HCT116 (cell line): ENCODE data around the gene PRKCA. TPM values are rescaled to one million over a fixed set of nuclear protein-coding genes. Genes with fewer than 3 reads are reported as not detected.

ENCODE experiments used
- ATAC-seq: fragments of 200-7000 bp; cut with Tn5 transposase; 2 replicates; pipeline ENCODE4 v1.9.1; 2020; ENCODE audit warnings: mild to moderate bottlenecking, moderate library complexity
- BruUV-seq: library from RNA; stranded (reverse); fragments of 400-500 nt; replicated peaks from 2 replicates; lab custom pipeline; 2021; lab: Mats Ljungman, UMichigan
- CTCF ChIA-PET: fragments of 300-600 bp; sonication (Branson Sonifier 250); formaldehyde crosslinking; loops from one replicate; lab custom pipeline; 2021; ENCODE audit warnings: antibody characterized with exemption; lab: Charles Lee
- POLR2A ChIA-PET: fragments of 300-600, 350-600 bp; sonication (Branson Sonifier 250); formaldehyde crosslinking; loops from one replicate; lab custom pipeline; 2021; ENCODE audit warnings: antibody characterized with exemption; lab: Charles Lee
- RAD21 ChIA-PET, 2 experiments: fragments of 300-600 bp; sonication (Branson Sonifier 250); formaldehyde crosslinking; loops; one replicate each; lab custom pipeline; 2023; ENCODE audit warnings: low total read pairs in 2 of 2; ENCODE audit not compliant: uncharacterized antibody in 2 of 2, unreplicated experiment in 2 of 2, low non-redundant PET in 1 of 2; lab: Charles Lee
- DNase-seq: peaks from one replicate; pipeline ENCODE4 v3.0.0-alpha.2; 2010; ENCODE audit warnings: low read depth, low spot score
- H2AFZ ChIP-seq: fragments of 200-600 bp; shearing (Covaris generic), sonication (generic); 2 replicates; pipeline ENCODE4 v1.6.1; 2017; ENCODE audit warnings: low read depth, mixed run types, mixed read lengths, antibody characterized with exemption, low read length; ENCODE audit not compliant: poor library complexity, severe bottlenecking
- H3K27ac ChIP-seq: 2 replicates; pipeline ENCODE4 v1.5.1; 2012; ENCODE audit warnings: low read depth, low read length
- H3K27me3 ChIP-seq: fragments of 200-600 bp; sonication (generic); 2 replicates; pipeline ENCODE4 v1.6.1; 2016; ENCODE audit warnings: mixed run types, low read length, mixed read lengths; ENCODE audit not compliant: insufficient read depth
- H3K36me3 ChIP-seq, 2 experiments: fragments of 200-500 bp in 1 of 2; fragments of 200-600 bp in 1 of 2; sonication (Bioruptor generic) in 1 of 2; sonication (generic) in 1 of 2; 2 replicates each; pipeline versions ENCODE4 v1.5.1 to v1.6.1; 2014 to 2016; ENCODE audit warnings: low read length in 2 of 2, inconsistent platforms in 1 of 2, mixed read lengths in 1 of 2, mixed run types in 1 of 2; ENCODE audit not compliant: insufficient read depth in 2 of 2, control insufficient read depth in 1 of 2
- H3K4me1 ChIP-seq, 2 experiments: fragments of 200-600 bp in 1 of 2; sonication (generic) in 1 of 2; 2 replicates each; pipeline versions ENCODE4 v1.5.1 to v1.6.1; 2012 to 2017; ENCODE audit warnings: low read length in 2 of 2, inconsistent platforms in 1 of 2, mild to moderate bottlenecking in 1 of 2, mixed read lengths in 1 of 2, mixed run types in 1 of 2, moderate library complexity in 1 of 2; ENCODE audit not compliant: insufficient read depth in 2 of 2, control insufficient read depth in 1 of 2
- H3K4me2 ChIP-seq: fragments of 200-600 bp; sonication (generic); 2 replicates; pipeline ENCODE4 v1.6.1; 2017; ENCODE audit warnings: mixed run types, low read length, mixed read lengths
- H3K4me3 ChIP-seq, 2 experiments: fragments of 200-600 bp in 1 of 2; sonication (generic) in 1 of 2; replicated peaks in 1 of 2; 2 replicates each; pipeline ENCODE4 v1.5.1; 2011 to 2016; ENCODE audit warnings: low read length in 2 of 2, control low read depth in 1 of 2, low read depth in 1 of 2, mild to moderate bottlenecking in 1 of 2, mixed read lengths in 1 of 2, mixed run types in 1 of 2
- H3K79me2 ChIP-seq: fragments of 200-600 bp; sonication (generic); 2 replicates; pipeline ENCODE4 v1.6.1; 2017; ENCODE audit warnings: mild to moderate bottlenecking, mixed run types, low read length, moderate library complexity, mixed read lengths; ENCODE audit not compliant: insufficient read depth
- H3K9ac ChIP-seq: fragments of 200-600 bp; sonication (generic); 2 replicates; pipeline ENCODE4 v1.6.1; 2016; ENCODE audit warnings: low read length, mixed read lengths
- H3K9me2 ChIP-seq: fragments of 200-600 bp; sonication (generic), shearing (Covaris generic); 2 replicates; pipeline ENCODE4 v1.6.1; 2017; ENCODE audit warnings: mixed run types, mild to moderate bottlenecking, moderate library complexity; ENCODE audit not compliant: insufficient read depth
- H3K9me3 ChIP-seq, 2 experiments: fragments of 200-500 bp in 1 of 2; fragments of 200-600 bp in 1 of 2; sonication (Bioruptor generic) in 1 of 2; sonication (generic) in 1 of 2; 2 replicates each; pipeline ENCODE4 v1.6.1; 2014 to 2017; ENCODE audit warnings: low read length in 2 of 2, mixed read lengths in 2 of 2, inconsistent platforms in 1 of 2, low read depth in 1 of 2, mild to moderate bottlenecking in 1 of 2, mixed run types in 1 of 2, moderate library complexity in 1 of 2; ENCODE audit not compliant: control insufficient read depth in 1 of 2, insufficient read depth in 1 of 2
- H4K20me1 ChIP-seq: fragments of 200-600 bp; sonication (generic), shearing (Covaris generic); 2 replicates; pipeline ENCODE4 v1.6.1; 2017; ENCODE audit warnings: mixed run types, mild to moderate bottlenecking, moderate library complexity; ENCODE audit not compliant: insufficient read depth
- CBX3 ChIP-seq: IDR thresholded peaks from 2 replicates; pipeline ENCODE4 v1.6.1; 2012; ENCODE audit warnings: low read depth
- CEBPB ChIP-seq: IDR thresholded peaks from 2 replicates; pipeline ENCODE4 v1.6.1; 2012; ENCODE audit warnings: low read depth
- EGR1 ChIP-seq: IDR thresholded peaks from 2 replicates; pipeline ENCODE4 v1.6.1; 2012; ENCODE audit warnings: low read depth
- ELF1 ChIP-seq: IDR thresholded peaks from 2 replicates; pipeline ENCODE4 v1.6.1; 2012; ENCODE audit warnings: low read depth, borderline replicate concordance
- EZH2 ChIP-seq: fragments of 200-600 bp; sonication (generic); IDR thresholded peaks from 2 replicates; pipeline ENCODE4 v1.6.1; 2017; ENCODE audit warnings: antibody characterized with exemption, mixed run types
- EZH2phosphoT487 ChIP-seq: fragments of 200-600 bp; IDR thresholded peaks from 2 replicates; pipeline ENCODE4 v1.6.1; 2018; ENCODE audit warnings: antibody characterized with exemption, borderline replicate concordance
- FOSL1 ChIP-seq: IDR thresholded peaks from 2 replicates; pipeline ENCODE4 v1.6.1; 2012; ENCODE audit warnings: low read depth
- JUND ChIP-seq: IDR thresholded peaks from 2 replicates; pipeline ENCODE4 v1.6.1; 2012
- POLR2A ChIP-seq: IDR thresholded peaks from 2 replicates; pipeline ENCODE4 v1.7.0; 2011; ENCODE audit warnings: borderline replicate concordance; ENCODE audit not compliant: insufficient read depth, insufficient read length; ENCODE audit errors: extremely low read depth
- POLR2AphosphoS5 ChIP-seq: IDR thresholded peaks from 2 replicates; pipeline ENCODE4 v1.6.1; 2011; ENCODE audit warnings: mild to moderate bottlenecking, low read depth, low read length, moderate library complexity
- RAD21 ChIP-seq: IDR thresholded peaks from 2 replicates; pipeline ENCODE4 v1.6.1; 2012; ENCODE audit warnings: low read depth, mild to moderate bottlenecking
- SIN3A ChIP-seq: IDR thresholded peaks from 2 replicates; pipeline ENCODE4 v1.6.1; 2012; ENCODE audit warnings: low read depth
- SP1 ChIP-seq: IDR thresholded peaks from 2 replicates; pipeline ENCODE4 v1.6.1; 2012; ENCODE audit warnings: low read depth
- TCF7L2 ChIP-seq: IDR thresholded peaks from 2 replicates; pipeline ENCODE4 v1.7.0; 2011; ENCODE audit warnings: borderline replicate concordance, inconsistent platforms; ENCODE audit not compliant: insufficient read depth, insufficient read length; ENCODE audit errors: extremely low read depth
- YY1 ChIP-seq: IDR thresholded peaks from 2 replicates; pipeline ENCODE4 v1.6.1; 2011; ENCODE audit warnings: low read length, low read depth, moderate library complexity, mild to moderate bottlenecking; ENCODE audit not compliant: insufficient replicate concordance; ENCODE audit errors: extremely low read depth
- ZNF274 ChIP-seq: fragments of 200-500 bp; sonication (Bioruptor generic); IDR thresholded peaks from 2 replicates; pipeline ENCODE4 v1.6.1; 2014; ENCODE audit warnings: mild to moderate bottlenecking, low read depth, low read length, inconsistent platforms
- intact Hi-C: fragments of 100-400 bp; cut with micrococcal nuclease; formaldehyde crosslinking; loops from 2 replicates; pipeline ENCODE4 v1.10.0; 2022
- total RNA-seq: library from RNA; stranded (reverse); gene quantifications from one replicate; pipeline ENCODE4 v1.2.1, GENCODE V29; 2021; ENCODE audit not compliant: unreplicated experiment
- TF ChIP-seq, protein P1 (sequence below): IDR thresholded peaks from 2 replicates; pipeline ENCODE4 v1.6.1; 2012
- TF ChIP-seq, protein P2 (sequence below), 3 experiments: fragments of 200-600 bp in 1 of 3; sonication (generic) in 1 of 3; IDR thresholded peaks in 2 of 3; conservative IDR thresholded peaks in 1 of 3; 2 replicates each; pipeline ENCODE4 v1.5.1; 2012 to 2017; ENCODE audit warnings: low read depth in 2 of 3, low read length in 2 of 3, antibody characterized with exemption in 1 of 3, borderline replicate concordance in 1 of 3, control low read depth in 1 of 3, mild to moderate bottlenecking in 1 of 3, mixed read lengths in 1 of 3, mixed run types in 1 of 3, moderate library complexity in 1 of 3; ENCODE audit not compliant: insufficient read depth in 1 of 3
- TF ChIP-seq, protein P3 (sequence below): IDR thresholded peaks from 2 replicates; pipeline ENCODE4 v1.6.1; 2011; ENCODE audit warnings: mild to moderate bottlenecking, low read length, moderate library complexity; ENCODE audit not compliant: insufficient replicate concordance; ENCODE audit errors: extremely low read depth

Gene PRKCA
- total RNA-seq, 1 experiment from 2014 or later: 18.8 TPM

GRCh38 chr17:66364508-66364907, 62.1 kb downstream of the PRKCA start:
- H3K27ac ChIP-seq: no peak overlapping the region
- RAD21 ChIA-PET: no interaction called here
- no TSS peak for BruUV-seq

GRCh38 chr17:66364990-66365490, 62.6 kb downstream of the PRKCA start:
- intact Hi-C loops: no loop called here
- H3K4me1 ChIP-seq: no peaks in the 10 kb centered on the region
- H3K9me3 ChIP-seq: no peaks in the 10 kb centered on the region
- ChIA-PET CTCF (no interaction called here), POLR2A (no interaction called here), RAD21 (no interaction called here)
- BruUV-seq: no TSS peak
- no peak overlapping the region for H3K27ac ChIP-seq
- H3K79me2 ChIP-seq: no peaks in the 10 kb centered on the region
- ATAC-seq (no peak), DNase-seq (no peak)
- no peaks in the 10 kb centered on the region for H3K36me3 ChIP-seq
- no peak overlapping the region for H3K4me3 ChIP-seq
- no peak overlapping the region for H3K4me2 ChIP-seq
- H2AFZ ChIP-seq: no peak overlapping the region
- no peaks in the 10 kb centered on the region for H3K27me3 ChIP-seq
- no peak overlapping the region for H3K9ac ChIP-seq
- no peaks in the 10 kb centered on the region for H3K9me2 ChIP-seq
- H4K20me1 ChIP-seq: no peaks in the 10 kb centered on the region
- TF ChIP-seq CBX3 (no peak), SP1 (no peak), EGR1 (no peak), YY1 (no peak), JUND (no peak), FOSL1 (no peak), TCF7L2 (no peak), ZNF274 (no peak), POLR2A (no peak), EZH2 (no peak), ELF1 (no peak), RAD21 (no peak), SIN3A (no peak), CEBPB (no peak)
- TF ChIP-seq, protein P1, sequence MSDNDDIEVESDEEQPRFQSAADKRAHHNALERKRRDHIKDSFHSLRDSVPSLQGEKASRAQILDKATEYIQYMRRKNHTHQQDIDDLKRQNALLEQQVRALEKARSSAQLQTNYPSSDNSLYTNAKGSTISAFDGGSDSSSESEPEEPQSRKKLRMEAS: no peak
- TF ChIP-seq, protein P2, sequence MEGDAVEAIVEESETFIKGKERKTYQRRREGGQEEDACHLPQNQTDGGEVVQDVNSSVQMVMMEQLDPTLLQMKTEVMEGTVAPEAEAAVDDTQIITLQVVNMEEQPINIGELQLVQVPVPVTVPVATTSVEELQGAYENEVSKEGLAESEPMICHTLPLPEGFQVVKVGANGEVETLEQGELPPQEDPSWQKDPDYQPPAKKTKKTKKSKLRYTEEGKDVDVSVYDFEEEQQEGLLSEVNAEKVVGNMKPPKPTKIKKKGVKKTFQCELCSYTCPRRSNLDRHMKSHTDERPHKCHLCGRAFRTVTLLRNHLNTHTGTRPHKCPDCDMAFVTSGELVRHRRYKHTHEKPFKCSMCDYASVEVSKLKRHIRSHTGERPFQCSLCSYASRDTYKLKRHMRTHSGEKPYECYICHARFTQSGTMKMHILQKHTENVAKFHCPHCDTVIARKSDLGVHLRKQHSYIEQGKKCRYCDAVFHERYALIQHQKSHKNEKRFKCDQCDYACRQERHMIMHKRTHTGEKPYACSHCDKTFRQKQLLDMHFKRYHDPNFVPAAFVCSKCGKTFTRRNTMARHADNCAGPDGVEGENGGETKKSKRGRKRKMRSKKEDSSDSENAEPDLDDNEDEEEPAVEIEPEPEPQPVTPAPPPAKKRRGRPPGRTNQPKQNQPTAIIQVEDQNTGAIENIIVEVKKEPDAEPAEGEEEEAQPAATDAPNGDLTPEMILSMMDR (IDR thresholded peaks at IDR 0.05 in 2 of 3, conservative IDR thresholded peaks at IDR 0.05 in 1 of 3; ENCODE audit: borderline replicate concordance in 1 of 3, insufficient read depth in 1 of 3, low read depth in 2 of 3, low read length in 2 of 3): no peak

More at GRCh38 chr17:66364508-66364907, 62.1 kb downstream of the PRKCA start:
- Histone ChIP-seq H3K4me2 (no peak overlapping the region), H3K4me3 (no peak overlapping the region), H3K36me3 (no peaks in the 10 kb centered on the region), H4K20me1 (no peaks in the 10 kb centered on the region), H3K9ac (no peak overlapping the region), H3K27me3 (no peaks in the 10 kb centered on the region), H2AFZ (no peak overlapping the region), H3K9me3 (no peaks in the 10 kb centered on the region), H3K4me1 (no peaks in the 10 kb centered on the region), H3K9me2 (no peaks in the 10 kb centered on the region), H3K79me2 (no peaks in the 10 kb centered on the region)
- ATAC-seq: no peak
- no peak for TF ChIP-seq POLR2A
- no peak for TF ChIP-seq EZH2phosphoT487
- no peak for TF ChIP-seq POLR2AphosphoS5
- TF ChIP-seq, protein P3, sequence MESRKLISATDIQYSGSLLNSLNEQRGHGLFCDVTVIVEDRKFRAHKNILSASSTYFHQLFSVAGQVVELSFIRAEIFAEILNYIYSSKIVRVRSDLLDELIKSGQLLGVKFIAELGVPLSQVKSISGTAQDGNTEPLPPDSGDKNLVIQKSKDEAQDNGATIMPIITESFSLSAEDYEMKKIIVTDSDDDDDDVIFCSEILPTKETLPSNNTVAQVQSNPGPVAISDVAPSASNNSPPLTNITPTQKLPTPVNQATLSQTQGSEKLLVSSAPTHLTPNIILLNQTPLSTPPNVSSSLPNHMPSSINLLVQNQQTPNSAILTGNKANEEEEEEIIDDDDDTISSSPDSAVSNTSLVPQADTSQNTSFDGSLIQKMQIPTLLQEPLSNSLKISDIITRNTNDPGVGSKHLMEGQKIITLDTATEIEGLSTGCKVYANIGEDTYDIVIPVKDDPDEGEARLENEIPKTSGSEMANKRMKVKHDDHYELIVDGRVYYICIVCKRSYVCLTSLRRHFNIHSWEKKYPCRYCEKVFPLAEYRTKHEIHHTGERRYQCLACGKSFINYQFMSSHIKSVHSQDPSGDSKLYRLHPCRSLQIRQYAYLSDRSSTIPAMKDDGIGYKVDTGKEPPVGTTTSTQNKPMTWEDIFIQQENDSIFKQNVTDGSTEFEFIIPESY: no peak
- CTCF ChIA-PET: no interaction called here
- no peak for DNase-seq
- intact Hi-C loops: no loop called here
- POLR2A ChIA-PET: no interaction called here
